Uterus (tissue), 4 donors: ENCODE measurements around the gene RHEBL1. TPM values are rescaled to one million over a fixed set of nuclear protein-coding genes. Genes with fewer than 3 reads are reported as not detected.

Source experiments
- DNase-seq, 2 donors: peaks; one replicate each; pipeline ENCODE4 v3.0.0-alpha.2; 2019 to 2020
- H3K27ac ChIP-seq, 2 donors: fragments of 200-600 bp; sonication (generic); 1 replicate in 1 of 2; 2 replicates in 1 of 2; pipeline ENCODE4 v1.5.1; 2016 to 2018
- H3K27me3 ChIP-seq, 2 donors: fragments of 200-600 bp; sonication (generic); one replicate each; pipeline ENCODE4 v1.5.1; 2018 to 2019; ENCODE audit warnings: control low read depth in 1 of 2
- H3K36me3 ChIP-seq, 2 donors: fragments of 200-600 bp; sonication (generic); one replicate each; pipeline ENCODE4 v1.5.1; 2019; ENCODE audit warnings: control low read depth in 1 of 2
- H3K4me1 ChIP-seq, 2 donors: fragments of 200-600 bp; sonication (generic); one replicate each; pipeline ENCODE4 v1.5.1; 2018 to 2019; ENCODE audit warnings: control low read depth in 1 of 2
- H3K4me3 ChIP-seq, 2 donors: fragments of 200-600 bp; sonication (generic); 1 replicate in 1 of 2; 2 replicates in 1 of 2; pipeline ENCODE4 v1.5.1; 2018 to 2019; ENCODE audit warnings: mild to moderate bottlenecking in 1 of 2
- H3K9me3 ChIP-seq, 2 donors: fragments of 200-600 bp; sonication (generic); one replicate each; pipeline ENCODE4 v1.5.1; 2019; ENCODE audit warnings: control low read depth in 1 of 2
- POLR2A ChIP-seq, 2 donors: fragments of 450-650 bp; IDR thresholded peaks; one replicate each; pipeline ENCODE4 v1.6.1; 2016; ENCODE audit warnings: antibody characterized with exemption in 2 of 2, mild to moderate bottlenecking in 1 of 2, moderate library complexity in 1 of 2
- intact Hi-C: fragments of 100-400 bp; cut with DNase I; formaldehyde crosslinking; loops from one replicate; pipeline ENCODE4 v1.15.1; 2023; ENCODE audit warnings: low total_unique reads
- total RNA-seq, 4 donors: library from RNA; depleted of rRNA in 3 of 4; stranded (reverse); fragments of >200 nt in 3 of 4; gene quantifications; one replicate each; pipeline versions ENCODE4 v1.1.0 to v1.2.4, GENCODE V29; 2014 to 2023
- TF ChIP-seq, protein P1 (sequence below), 4 experiments: fragments of 200-600 bp in 2 of 4; fragments of 450-650 bp in 2 of 4; sonication (generic) in 2 of 4; IDR thresholded peaks; one replicate each; pipeline ENCODE4 v1.5.1; 2016 to 2019; ENCODE audit warnings: antibody characterized with exemption in 4 of 4, mild to moderate bottlenecking in 2 of 4, moderate library complexity in 1 of 4
- donor health status: DM: yes; HTN: yes; CAD: no.

RHEBL1 gene
- total RNA-seq, 4 donors from 2014 or later, result 0.37 TPM; not detected in 3

DNA sequence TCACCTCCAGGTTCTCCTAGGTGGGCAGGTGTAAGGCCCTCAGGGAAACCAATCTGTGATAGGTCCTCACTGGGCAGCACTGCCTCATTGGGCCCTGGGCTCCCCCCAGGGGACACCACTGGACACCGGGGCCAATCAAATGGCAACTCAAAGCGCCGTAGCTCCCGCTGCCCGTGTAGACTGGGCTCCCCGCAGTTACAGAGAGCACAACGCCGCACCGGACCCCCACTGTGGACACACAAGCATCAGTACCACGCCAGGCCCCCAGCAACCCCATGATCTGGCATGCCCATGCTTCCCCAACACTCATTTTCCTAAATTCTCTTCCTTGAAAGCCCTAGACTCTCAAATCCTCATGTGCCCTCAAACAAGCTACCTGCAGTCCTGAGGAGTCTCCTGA is 15.3 kb downstream of the RHEBL1 start:
- no peaks in the 10 kb centered on the region for H3K36me3 ChIP-seq
- H3K4me3 ChIP-seq, result no peak overlapping the region
- peaks cover 0 to 21% of the 10 kb centered on the region in 2 donors for H3K4me1 ChIP-seq
- H3K9me3 ChIP-seq, result no peaks in the 10 kb centered on the region
- H3K27me3 ChIP-seq, result no peaks in the 10 kb centered on the region
- TF ChIP-seq, protein P1, sequence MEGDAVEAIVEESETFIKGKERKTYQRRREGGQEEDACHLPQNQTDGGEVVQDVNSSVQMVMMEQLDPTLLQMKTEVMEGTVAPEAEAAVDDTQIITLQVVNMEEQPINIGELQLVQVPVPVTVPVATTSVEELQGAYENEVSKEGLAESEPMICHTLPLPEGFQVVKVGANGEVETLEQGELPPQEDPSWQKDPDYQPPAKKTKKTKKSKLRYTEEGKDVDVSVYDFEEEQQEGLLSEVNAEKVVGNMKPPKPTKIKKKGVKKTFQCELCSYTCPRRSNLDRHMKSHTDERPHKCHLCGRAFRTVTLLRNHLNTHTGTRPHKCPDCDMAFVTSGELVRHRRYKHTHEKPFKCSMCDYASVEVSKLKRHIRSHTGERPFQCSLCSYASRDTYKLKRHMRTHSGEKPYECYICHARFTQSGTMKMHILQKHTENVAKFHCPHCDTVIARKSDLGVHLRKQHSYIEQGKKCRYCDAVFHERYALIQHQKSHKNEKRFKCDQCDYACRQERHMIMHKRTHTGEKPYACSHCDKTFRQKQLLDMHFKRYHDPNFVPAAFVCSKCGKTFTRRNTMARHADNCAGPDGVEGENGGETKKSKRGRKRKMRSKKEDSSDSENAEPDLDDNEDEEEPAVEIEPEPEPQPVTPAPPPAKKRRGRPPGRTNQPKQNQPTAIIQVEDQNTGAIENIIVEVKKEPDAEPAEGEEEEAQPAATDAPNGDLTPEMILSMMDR (IDR thresholded peaks at IDR 0.05), result no peak
- no peak for TF ChIP-seq POLR2A (IDR thresholded peaks at IDR 0.05)
- DNase-seq, result no peak
- no peak overlapping the region for H3K27ac ChIP-seq
- intact Hi-C loops, result no loop called here

DNA sequence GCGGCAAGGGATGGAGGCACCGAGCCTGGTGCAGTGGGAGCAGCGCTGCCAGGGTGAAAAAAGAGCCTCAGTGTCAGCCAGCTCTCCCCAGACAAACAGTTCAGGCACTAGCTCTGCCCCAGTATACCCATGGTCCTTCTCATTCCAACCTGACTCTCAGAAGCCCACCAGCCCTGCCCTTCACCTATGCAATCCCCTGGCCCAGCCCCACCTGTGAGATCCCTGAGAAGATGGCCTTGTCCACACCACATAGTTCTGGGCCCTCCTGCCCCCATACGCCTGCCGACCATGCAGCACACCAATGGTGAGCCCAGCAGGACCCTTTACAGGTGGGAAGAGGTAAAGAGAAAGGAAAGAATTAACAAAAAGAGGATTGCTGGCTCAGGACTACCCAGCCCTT is 15.7 kb downstream of the RHEBL1 start:
- no peak for TF ChIP-seq POLR2A (IDR thresholded peaks at IDR 0.05)
- H3K36me3 ChIP-seq, result no peaks in the 10 kb centered on the region
- intact Hi-C loops, result no loop called here

DNA sequence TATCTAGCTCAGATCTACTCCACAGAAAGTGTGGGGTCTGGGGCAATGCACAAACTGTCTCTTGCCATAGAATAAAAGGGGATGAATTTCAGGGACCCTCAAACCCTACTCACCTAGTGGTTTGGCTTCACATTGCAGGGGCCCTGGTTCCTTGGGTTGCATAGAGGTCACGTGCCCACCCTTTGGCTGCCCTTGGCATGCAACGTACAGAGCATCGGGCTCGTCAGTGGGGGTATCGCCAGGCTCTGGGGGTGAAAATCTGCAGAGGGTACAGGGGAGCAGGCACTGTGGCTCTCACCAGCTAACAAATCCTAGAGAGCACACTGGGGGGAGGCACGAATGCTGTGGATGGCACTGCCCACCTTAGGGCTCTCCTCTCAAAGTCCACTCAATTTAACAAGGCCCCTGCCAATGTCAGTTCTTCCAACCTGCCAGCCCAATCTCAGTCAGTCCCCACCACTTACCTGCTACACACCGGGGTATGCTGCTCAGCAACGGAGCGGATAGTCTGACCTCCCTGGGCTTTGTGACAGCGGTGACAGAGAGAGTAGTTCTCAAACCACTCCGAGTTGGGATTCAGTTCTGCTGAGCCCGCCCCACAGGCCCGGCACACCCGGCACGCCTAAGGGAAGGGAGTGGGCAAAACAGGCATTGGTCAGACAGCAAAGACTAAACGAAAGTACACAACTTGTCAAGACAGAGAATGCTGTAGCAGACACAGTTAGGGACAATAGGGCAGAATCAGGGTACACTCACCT is 17.1 kb downstream of the RHEBL1 start:
- Histone ChIP-seq H3K4me1 (peaks cover 0 to 17% of the 10 kb centered on the region in 2 donors), H3K4me3 (no peak overlapping the region), H3K27ac (no peak overlapping the region), H3K9me3 (no peaks in the 10 kb centered on the region), H3K36me3 (peaks cover 0 to 3% of the 10 kb centered on the region in 2 donors), H3K27me3 (no peaks in the 10 kb centered on the region)
- intact Hi-C loops, result no loop called here
- no peak for DNase-seq
- TF ChIP-seq, protein P1 (IDR thresholded peaks at IDR 0.05), result no peak
- TF ChIP-seq POLR2A (IDR thresholded peaks at IDR 0.05), result no peak

More for the DNA sequence above, 15.7 kb downstream of the RHEBL1 start:
- no peak for DNase-seq
- no peak overlapping the region for H3K4me3 ChIP-seq
- H3K9me3 ChIP-seq, result no peaks in the 10 kb centered on the region
- no peak overlapping the region for H3K27ac ChIP-seq
- H3K27me3 ChIP-seq, result no peaks in the 10 kb centered on the region
- peaks cover 0 to 21% of the 10 kb centered on the region in 2 donors for H3K4me1 ChIP-seq

DNA sequence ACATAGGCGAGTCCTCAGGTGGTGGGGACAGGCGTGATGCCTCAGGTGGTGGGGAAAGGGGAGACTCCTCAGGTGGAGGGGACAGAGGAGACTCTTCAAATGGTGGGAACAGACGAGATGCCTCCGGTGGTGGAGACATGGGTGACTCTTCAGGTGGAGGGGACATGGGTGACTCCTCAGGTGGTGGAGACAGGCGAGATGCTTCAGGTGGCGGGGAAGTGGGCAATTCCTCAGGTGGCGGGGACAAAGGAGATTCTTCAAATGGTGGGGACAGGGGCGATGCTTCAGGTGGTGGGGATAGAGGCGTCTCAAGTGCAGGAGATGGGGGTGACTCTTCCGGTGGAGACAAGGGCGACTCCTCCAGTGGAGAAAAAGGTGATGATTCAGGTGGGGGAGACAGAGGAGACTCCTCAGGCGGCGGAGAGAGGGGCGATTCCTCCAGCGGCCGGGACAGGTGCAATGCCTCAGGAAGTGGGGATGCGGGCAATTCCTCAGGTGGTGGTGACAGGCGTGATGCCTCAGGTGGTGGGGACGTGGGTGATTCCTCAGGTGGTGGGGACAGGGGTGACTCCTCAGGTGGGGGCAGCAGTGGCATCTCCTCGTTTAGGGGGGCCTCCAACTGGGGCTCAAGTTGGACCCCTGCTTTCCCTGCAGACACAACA is 17.9 kb downstream of the RHEBL1 start:
- Histone ChIP-seq H3K4me1 (peaks cover 0 to 9% of the 10 kb centered on the region in 2 donors), H3K27me3 (no peaks in the 10 kb centered on the region), H3K9me3 (no peaks in the 10 kb centered on the region), H3K27ac (no peak overlapping the region), H3K4me3 (no peak overlapping the region), H3K36me3 (peaks cover 0 to 3% of the 10 kb centered on the region in 2 donors)
- intact Hi-C loops, result no loop called here
- TF ChIP-seq, protein P1 (IDR thresholded peaks at IDR 0.05), result no peak
- TF ChIP-seq POLR2A (IDR thresholded peaks at IDR 0.05), result no peak
- DNase-seq, result peak in 1 of 2 donors; percentile 11

DNA sequence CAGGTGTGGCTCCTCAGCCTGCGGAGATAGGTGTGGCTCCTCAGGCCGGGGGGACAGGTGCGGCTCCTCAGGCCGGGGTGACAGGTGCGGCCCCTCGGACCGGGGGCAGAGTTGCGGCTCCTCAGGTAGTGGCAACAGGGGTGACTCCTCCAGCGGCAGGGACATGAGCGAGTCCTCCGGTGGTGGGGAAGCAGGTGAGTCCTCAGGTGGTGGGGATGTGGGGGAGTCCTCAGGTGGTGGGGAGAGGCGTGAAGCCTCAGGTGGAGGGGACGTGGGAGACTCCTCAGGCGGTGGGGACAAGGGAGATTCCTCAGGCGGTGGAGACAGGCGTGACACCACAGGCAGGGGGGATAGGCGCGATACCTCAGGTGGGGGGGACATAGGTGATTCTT is 18.4 kb downstream of the RHEBL1 start:
- TF ChIP-seq, protein P1 (IDR thresholded peaks at IDR 0.05), result no peak
- TF ChIP-seq POLR2A (IDR thresholded peaks at IDR 0.05), result no peak
- Histone ChIP-seq H3K4me3 (no peak overlapping the region), H3K27me3 (no peaks in the 10 kb centered on the region), H3K9me3 (no peaks in the 10 kb centered on the region), H3K27ac (no peak overlapping the region), H3K36me3 (peaks cover 0 to 3% of the 10 kb centered on the region in 2 donors), H3K4me1 (peaks cover 0 to 9% of the 10 kb centered on the region in 2 donors)
- intact Hi-C loops, result no loop called here
- DNase-seq, result no peak
